ENCODE data around the gene UGT1A9.

DNA sequence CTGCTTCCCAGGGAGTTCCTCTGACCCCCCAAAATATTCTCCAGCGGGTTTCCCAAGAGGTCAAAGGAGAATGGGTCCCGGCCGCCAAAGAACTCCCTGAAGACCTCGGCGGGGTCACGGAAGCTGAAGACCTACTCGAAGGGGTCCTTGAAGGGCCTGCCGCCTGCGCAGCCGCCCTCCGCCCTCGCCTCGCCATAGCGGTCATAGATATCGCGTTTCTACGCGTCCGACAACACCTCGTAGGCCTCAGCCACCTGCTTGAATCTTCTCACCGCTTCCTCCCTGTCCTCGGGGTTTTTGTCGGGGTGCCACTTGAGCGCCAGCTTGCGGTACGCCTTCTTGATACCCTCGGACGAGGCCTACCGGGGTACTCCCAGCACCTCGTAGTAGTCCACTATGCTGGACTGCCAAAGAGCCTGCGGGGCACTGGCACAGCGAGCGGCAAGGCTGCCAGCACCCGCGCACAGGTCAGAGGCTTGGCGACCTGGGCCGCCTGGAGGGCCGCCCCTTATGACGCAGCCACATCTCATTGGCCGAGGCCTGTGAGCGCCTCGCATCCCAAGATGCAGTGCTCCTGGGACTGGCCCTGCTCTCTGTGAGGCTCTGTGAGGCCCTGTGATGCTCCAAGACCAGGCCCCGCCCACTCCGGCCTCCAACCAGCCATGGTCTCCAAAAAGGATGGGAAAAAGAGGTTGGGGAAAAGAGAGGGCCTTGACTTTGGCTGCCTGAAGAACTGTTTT, 83.3 kb downstream of the UGT1A9 start:
- TF ChIP-seq, protein P1, sequence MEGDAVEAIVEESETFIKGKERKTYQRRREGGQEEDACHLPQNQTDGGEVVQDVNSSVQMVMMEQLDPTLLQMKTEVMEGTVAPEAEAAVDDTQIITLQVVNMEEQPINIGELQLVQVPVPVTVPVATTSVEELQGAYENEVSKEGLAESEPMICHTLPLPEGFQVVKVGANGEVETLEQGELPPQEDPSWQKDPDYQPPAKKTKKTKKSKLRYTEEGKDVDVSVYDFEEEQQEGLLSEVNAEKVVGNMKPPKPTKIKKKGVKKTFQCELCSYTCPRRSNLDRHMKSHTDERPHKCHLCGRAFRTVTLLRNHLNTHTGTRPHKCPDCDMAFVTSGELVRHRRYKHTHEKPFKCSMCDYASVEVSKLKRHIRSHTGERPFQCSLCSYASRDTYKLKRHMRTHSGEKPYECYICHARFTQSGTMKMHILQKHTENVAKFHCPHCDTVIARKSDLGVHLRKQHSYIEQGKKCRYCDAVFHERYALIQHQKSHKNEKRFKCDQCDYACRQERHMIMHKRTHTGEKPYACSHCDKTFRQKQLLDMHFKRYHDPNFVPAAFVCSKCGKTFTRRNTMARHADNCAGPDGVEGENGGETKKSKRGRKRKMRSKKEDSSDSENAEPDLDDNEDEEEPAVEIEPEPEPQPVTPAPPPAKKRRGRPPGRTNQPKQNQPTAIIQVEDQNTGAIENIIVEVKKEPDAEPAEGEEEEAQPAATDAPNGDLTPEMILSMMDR (IDR thresholded peaks at IDR 0.05) = no peak
- TF ChIP-seq POLR2AphosphoS5 (IDR thresholded peaks at IDR 0.05) = no peak
- no peak for TF ChIP-seq POLR2A (IDR thresholded peaks at IDR 0.05)
